GM23338 (cell line): Measurements from ENCODE around the gene ATRIP. TPM values are rescaled to one million over a fixed set of nuclear protein-coding genes. Genes with fewer than 3 reads are reported as not detected.

Source experiments
- ATAC-seq: fragments of 200-7000 bp; cut with Tn5 transposase; 3 replicates; pipeline ENCODE4 v1.9.1; 2020
- DNase-seq: peaks from one replicate; pipeline ENCODE4 v3.0.0-alpha.2; 2015; ENCODE audit warnings: low spot score
- H2AFZ ChIP-seq: fragments of 200-600 bp; sonication (generic); 2 replicates; pipeline ENCODE4 v1.8.0; 2016; ENCODE audit warnings: antibody characterized with exemption, mild to moderate bottlenecking, moderate library complexity
- H3F3A ChIP-seq: fragments of 200-600 bp; sonication (generic); replicated peaks from 2 replicates; pipeline ENCODE4 v1.8.0; 2017; ENCODE audit warnings: antibody characterized with exemption, mixed run types, low read depth
- H3K27ac ChIP-seq: fragments of 200-600 bp; sonication (generic); 2 replicates; pipeline ENCODE4 v1.6.1; 2016; ENCODE audit warnings: low read depth
- H3K27me3 ChIP-seq: fragments of 200-600 bp; sonication (generic); 2 replicates; pipeline ENCODE4 v1.8.0; 2016; ENCODE audit warnings: mild to moderate bottlenecking, mixed run types, moderate library complexity; ENCODE audit not compliant: insufficient read depth
- H3K36me3 ChIP-seq: fragments of 200-600 bp; sonication (generic); 2 replicates; pipeline ENCODE4 v1.8.0; 2016; ENCODE audit warnings: mild to moderate bottlenecking; ENCODE audit not compliant: insufficient read depth
- H3K4me1 ChIP-seq: fragments of 200-600 bp; sonication (generic); 2 replicates; pipeline ENCODE4 v1.8.0; 2016; ENCODE audit warnings: mild to moderate bottlenecking, moderate library complexity; ENCODE audit not compliant: insufficient read depth
- H3K4me2 ChIP-seq: fragments of 200-600 bp; sonication (generic); 2 replicates; pipeline ENCODE4 v1.7.1; 2017; ENCODE audit warnings: mixed run types
- H3K4me3 ChIP-seq: fragments of 200-600 bp; sonication (generic); 2 replicates; pipeline ENCODE4 v1.6.1; 2016; ENCODE audit warnings: mixed run types
- H3K79me2 ChIP-seq: fragments of 200-600 bp; sonication (generic); replicated peaks from 2 replicates; pipeline ENCODE4 v1.8.0; 2017; ENCODE audit warnings: mild to moderate bottlenecking; ENCODE audit not compliant: insufficient read depth
- H3K9me2 ChIP-seq: fragments of 200-600 bp; sonication (generic); 2 replicates; pipeline ENCODE4 v1.8.0; 2017; ENCODE audit not compliant: insufficient read depth
- H4K20me1 ChIP-seq: fragments of 200-600 bp; sonication (generic); replicated peaks from 2 replicates; pipeline ENCODE4 v1.8.0; 2017; ENCODE audit warnings: mild to moderate bottlenecking; ENCODE audit not compliant: insufficient read depth
- H3K27ac Mint-ChIP-seq: 2 replicates; pipeline ENCODE4 v1.8.0; 2020; ENCODE audit warnings: inconsistent platforms, mild to moderate bottlenecking, moderate library complexity, mixed read lengths
- H3K27me3 Mint-ChIP-seq: 3 replicates; pipeline ENCODE4 v1.8.0; 2022; ENCODE audit warnings: low read depth, mild to moderate bottlenecking, moderate library complexity, mixed read lengths, inconsistent platforms; ENCODE audit not compliant: insufficient read depth, poor library complexity
- H3K36me3 Mint-ChIP-seq: 3 replicates; pipeline ENCODE4 v1.8.0; 2021; ENCODE audit warnings: low read depth, mild to moderate bottlenecking, inconsistent platforms, moderate library complexity, mixed read lengths
- H3K4me1 Mint-ChIP-seq: 3 replicates; pipeline ENCODE4 v1.8.0; 2020; ENCODE audit warnings: mild to moderate bottlenecking, inconsistent platforms, mixed read lengths
- H3K4me3 Mint-ChIP-seq: 3 replicates; pipeline ENCODE4 v1.8.0; 2021; ENCODE audit warnings: moderate library complexity, mild to moderate bottlenecking, inconsistent platforms, mixed read lengths
- H3K9me3 Mint-ChIP-seq: 3 replicates; pipeline ENCODE4 v1.8.0; 2020; ENCODE audit warnings: moderate library complexity, mild to moderate bottlenecking, inconsistent platforms, mixed read lengths
- CREB1 ChIP-seq: fragments of 250-450 bp; sonication (Bioruptor Pico); IDR thresholded peaks from 2 replicates; pipeline ENCODE4 v1.5.0; 2020; ENCODE audit warnings: low read depth, mild to moderate bottlenecking, moderate library complexity
- EZH2 ChIP-seq: fragments of 200-600 bp; sonication (generic); IDR thresholded peaks from one replicate; pipeline ENCODE4 v1.8.0; 2017; ENCODE audit warnings: antibody characterized with exemption, mild to moderate bottlenecking, low read depth; ENCODE audit not compliant: unreplicated experiment
- EZH2phosphoT487 ChIP-seq: fragments of 200-600 bp; sonication (generic); IDR thresholded peaks from one replicate; pipeline ENCODE4 v1.8.1; 2018; ENCODE audit warnings: antibody characterized with exemption; ENCODE audit not compliant: unreplicated experiment
- JUNB ChIP-seq: IDR thresholded peaks from one replicate; pipeline ENCODE4 v1.6.1; 2016; ENCODE audit warnings: antibody characterized with exemption; ENCODE audit not compliant: unreplicated experiment
- NANOG ChIP-seq: IDR thresholded peaks from 2 replicates; pipeline ENCODE4 v1.6.1; 2016; ENCODE audit warnings: antibody characterized with exemption, borderline replicate concordance
- POLR2AphosphoS5 ChIP-seq: IDR thresholded peaks from 2 replicates; pipeline ENCODE4 v1.6.1; 2016; ENCODE audit warnings: antibody characterized with exemption, low read depth
- STAT1 ChIP-seq: IDR thresholded peaks from one replicate; pipeline ENCODE4 v1.6.1; 2016; ENCODE audit warnings: antibody characterized with exemption; ENCODE audit not compliant: unreplicated experiment
- ZNF114 ChIP-seq: fragments of 250-450 bp; sonication (Bioruptor Pico); IDR thresholded peaks from 2 replicates; pipeline ENCODE4 v1.5.0; 2020; ENCODE audit warnings: mild to moderate bottlenecking, moderate library complexity
- ZNF331 ChIP-seq: fragments of 250-450 bp; sonication (Bioruptor Pico); IDR thresholded peaks from 2 replicates; pipeline ENCODE4 v1.5.0; 2020; ENCODE audit warnings: low read depth, mild to moderate bottlenecking, moderate library complexity
- polyA plus RNA-seq: library from polyadenylated mRNA; unstranded; fragments of >200 nt; fragmentation: Nextera tagmentation; extraction: Ambion mirVana; gene quantifications from 2 replicates; pipeline ENCODE4 v1.2.1, GENCODE V29; 2016
- total RNA-seq: library from RNA; depleted of rRNA; stranded (reverse); fragments of >200 nt; shearing (Covaris generic); gene quantifications from 2 replicates; pipeline ENCODE4 v1.2.3, GENCODE V29; 2014
- TF ChIP-seq, protein P1 (sequence below): IDR thresholded peaks from one replicate; pipeline ENCODE4 v1.6.1; 2018; ENCODE audit warnings: antibody characterized with exemption; ENCODE audit not compliant: unreplicated experiment
- TF ChIP-seq, protein P2 (sequence below), 2 experiments: fragments of 200-600 bp in 1 of 2; sonication (generic) in 1 of 2; conservative IDR thresholded peaks; 2 replicates each; pipeline versions ENCODE4 v1.5.1 to v1.6.1; 2016 to 2017; ENCODE audit warnings: antibody characterized with exemption in 2 of 2, low read depth in 2 of 2, mild to moderate bottlenecking in 2 of 2, moderate library complexity in 1 of 2
- TF ChIP-seq, protein P3 (sequence below): fragments of 250-450 bp; sonication (Bioruptor Pico); IDR thresholded peaks from 2 replicates; pipeline ENCODE4 v1.5.0; 2020; ENCODE audit warnings: mild to moderate bottlenecking, moderate library complexity
- TF ChIP-seq, protein P4 (sequence below): IDR thresholded peaks from 2 replicates; pipeline ENCODE4 v1.6.1; 2016; ENCODE audit warnings: antibody characterized with exemption

ATRIP gene
- total and polyA plus RNA-seq, 2 experiments from 2014 or later: 5.8 to 17.3 TPM

DNA sequence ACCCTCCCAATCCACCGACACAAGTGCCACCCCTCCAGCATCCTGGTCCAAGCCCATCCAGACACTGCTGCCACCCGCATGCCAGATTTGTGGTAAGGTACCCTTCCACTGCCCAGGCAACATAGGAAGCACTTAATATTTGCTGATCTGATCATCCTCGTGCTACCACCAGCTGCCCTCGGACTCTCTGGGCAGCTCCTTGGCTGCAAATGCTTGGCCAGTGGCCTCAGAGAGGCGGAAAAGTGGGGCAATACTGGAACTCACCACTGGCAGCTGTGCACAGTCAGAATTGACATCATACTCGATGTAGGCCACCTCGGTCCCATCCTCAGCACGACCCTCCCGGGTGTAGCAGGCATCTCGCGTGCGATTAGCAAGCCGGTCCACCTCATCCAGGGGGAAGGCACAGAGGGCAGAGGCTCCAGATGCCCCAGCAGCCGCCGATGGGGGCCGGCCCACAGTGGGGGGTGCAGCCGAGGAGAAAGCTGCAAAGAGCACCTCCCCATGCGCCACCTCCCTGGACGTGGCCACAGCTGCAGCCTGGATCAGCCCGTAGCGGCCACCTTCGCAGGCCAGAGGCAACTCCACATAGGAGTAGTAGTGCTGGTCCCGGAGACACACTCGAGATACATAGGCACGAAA, 23.2 kb upstream of the ATRIP start:
- H3K79me2 ChIP-seq: peaks cover 61% of the 10 kb centered on the region
- H3K27me3 Mint-ChIP-seq: peaks cover 14% of the 10 kb centered on the region
- peaks cover 3% of the 10 kb centered on the region; the same call in 1 of the 3 replicates for H3K9me3 Mint-ChIP-seq
- peaks cover 37% of the 10 kb centered on the region for H3K4me1 Mint-ChIP-seq
- no peaks in the 10 kb centered on the region for H3K9me2 ChIP-seq
- no peaks in the 10 kb centered on the region for H3K27me3 ChIP-seq
- peaks cover 18% of the 10 kb centered on the region for H3K4me1 ChIP-seq
- ATAC-seq (no peak), DNase-seq (no peak)
- no peak overlapping the region for H3K27ac ChIP-seq
- H3K4me3 Mint-ChIP-seq: no peak overlapping the region; the same call in 2 of the 3 replicates
- no peaks in the 10 kb centered on the region; the same call in 1 of the 2 replicates for H3F3A ChIP-seq
- no peak overlapping the region for H3K4me3 ChIP-seq
- H2AFZ ChIP-seq: no peak overlapping the region
- H4K20me1 ChIP-seq: peaks cover 33% of the 10 kb centered on the region
- no peak for TF ChIP-seq ZNF114 (CRISPR knock-in tag)
- TF ChIP-seq, protein P1, sequence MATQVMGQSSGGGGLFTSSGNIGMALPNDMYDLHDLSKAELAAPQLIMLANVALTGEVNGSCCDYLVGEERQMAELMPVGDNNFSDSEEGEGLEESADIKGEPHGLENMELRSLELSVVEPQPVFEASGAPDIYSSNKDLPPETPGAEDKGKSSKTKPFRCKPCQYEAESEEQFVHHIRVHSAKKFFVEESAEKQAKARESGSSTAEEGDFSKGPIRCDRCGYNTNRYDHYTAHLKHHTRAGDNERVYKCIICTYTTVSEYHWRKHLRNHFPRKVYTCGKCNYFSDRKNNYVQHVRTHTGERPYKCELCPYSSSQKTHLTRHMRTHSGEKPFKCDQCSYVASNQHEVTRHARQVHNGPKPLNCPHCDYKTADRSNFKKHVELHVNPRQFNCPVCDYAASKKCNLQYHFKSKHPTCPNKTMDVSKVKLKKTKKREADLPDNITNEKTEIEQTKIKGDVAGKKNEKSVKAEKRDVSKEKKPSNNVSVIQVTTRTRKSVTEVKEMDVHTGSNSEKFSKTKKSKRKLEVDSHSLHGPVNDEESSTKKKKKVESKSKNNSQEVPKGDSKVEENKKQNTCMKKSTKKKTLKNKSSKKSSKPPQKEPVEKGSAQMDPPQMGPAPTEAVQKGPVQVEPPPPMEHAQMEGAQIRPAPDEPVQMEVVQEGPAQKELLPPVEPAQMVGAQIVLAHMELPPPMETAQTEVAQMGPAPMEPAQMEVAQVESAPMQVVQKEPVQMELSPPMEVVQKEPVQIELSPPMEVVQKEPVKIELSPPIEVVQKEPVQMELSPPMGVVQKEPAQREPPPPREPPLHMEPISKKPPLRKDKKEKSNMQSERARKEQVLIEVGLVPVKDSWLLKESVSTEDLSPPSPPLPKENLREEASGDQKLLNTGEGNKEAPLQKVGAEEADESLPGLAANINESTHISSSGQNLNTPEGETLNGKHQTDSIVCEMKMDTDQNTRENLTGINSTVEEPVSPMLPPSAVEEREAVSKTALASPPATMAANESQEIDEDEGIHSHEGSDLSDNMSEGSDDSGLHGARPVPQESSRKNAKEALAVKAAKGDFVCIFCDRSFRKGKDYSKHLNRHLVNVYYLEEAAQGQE: no peak
- TF ChIP-seq, protein P2, sequence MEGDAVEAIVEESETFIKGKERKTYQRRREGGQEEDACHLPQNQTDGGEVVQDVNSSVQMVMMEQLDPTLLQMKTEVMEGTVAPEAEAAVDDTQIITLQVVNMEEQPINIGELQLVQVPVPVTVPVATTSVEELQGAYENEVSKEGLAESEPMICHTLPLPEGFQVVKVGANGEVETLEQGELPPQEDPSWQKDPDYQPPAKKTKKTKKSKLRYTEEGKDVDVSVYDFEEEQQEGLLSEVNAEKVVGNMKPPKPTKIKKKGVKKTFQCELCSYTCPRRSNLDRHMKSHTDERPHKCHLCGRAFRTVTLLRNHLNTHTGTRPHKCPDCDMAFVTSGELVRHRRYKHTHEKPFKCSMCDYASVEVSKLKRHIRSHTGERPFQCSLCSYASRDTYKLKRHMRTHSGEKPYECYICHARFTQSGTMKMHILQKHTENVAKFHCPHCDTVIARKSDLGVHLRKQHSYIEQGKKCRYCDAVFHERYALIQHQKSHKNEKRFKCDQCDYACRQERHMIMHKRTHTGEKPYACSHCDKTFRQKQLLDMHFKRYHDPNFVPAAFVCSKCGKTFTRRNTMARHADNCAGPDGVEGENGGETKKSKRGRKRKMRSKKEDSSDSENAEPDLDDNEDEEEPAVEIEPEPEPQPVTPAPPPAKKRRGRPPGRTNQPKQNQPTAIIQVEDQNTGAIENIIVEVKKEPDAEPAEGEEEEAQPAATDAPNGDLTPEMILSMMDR (conservative IDR thresholded peaks at IDR 0.05; ENCODE audit: low read depth in 2 of 2): no peak
- TF ChIP-seq NANOG: no peak
- TF ChIP-seq STAT1: no peak
- TF ChIP-seq EZH2phosphoT487: no peak
- TF ChIP-seq, protein P3, sequence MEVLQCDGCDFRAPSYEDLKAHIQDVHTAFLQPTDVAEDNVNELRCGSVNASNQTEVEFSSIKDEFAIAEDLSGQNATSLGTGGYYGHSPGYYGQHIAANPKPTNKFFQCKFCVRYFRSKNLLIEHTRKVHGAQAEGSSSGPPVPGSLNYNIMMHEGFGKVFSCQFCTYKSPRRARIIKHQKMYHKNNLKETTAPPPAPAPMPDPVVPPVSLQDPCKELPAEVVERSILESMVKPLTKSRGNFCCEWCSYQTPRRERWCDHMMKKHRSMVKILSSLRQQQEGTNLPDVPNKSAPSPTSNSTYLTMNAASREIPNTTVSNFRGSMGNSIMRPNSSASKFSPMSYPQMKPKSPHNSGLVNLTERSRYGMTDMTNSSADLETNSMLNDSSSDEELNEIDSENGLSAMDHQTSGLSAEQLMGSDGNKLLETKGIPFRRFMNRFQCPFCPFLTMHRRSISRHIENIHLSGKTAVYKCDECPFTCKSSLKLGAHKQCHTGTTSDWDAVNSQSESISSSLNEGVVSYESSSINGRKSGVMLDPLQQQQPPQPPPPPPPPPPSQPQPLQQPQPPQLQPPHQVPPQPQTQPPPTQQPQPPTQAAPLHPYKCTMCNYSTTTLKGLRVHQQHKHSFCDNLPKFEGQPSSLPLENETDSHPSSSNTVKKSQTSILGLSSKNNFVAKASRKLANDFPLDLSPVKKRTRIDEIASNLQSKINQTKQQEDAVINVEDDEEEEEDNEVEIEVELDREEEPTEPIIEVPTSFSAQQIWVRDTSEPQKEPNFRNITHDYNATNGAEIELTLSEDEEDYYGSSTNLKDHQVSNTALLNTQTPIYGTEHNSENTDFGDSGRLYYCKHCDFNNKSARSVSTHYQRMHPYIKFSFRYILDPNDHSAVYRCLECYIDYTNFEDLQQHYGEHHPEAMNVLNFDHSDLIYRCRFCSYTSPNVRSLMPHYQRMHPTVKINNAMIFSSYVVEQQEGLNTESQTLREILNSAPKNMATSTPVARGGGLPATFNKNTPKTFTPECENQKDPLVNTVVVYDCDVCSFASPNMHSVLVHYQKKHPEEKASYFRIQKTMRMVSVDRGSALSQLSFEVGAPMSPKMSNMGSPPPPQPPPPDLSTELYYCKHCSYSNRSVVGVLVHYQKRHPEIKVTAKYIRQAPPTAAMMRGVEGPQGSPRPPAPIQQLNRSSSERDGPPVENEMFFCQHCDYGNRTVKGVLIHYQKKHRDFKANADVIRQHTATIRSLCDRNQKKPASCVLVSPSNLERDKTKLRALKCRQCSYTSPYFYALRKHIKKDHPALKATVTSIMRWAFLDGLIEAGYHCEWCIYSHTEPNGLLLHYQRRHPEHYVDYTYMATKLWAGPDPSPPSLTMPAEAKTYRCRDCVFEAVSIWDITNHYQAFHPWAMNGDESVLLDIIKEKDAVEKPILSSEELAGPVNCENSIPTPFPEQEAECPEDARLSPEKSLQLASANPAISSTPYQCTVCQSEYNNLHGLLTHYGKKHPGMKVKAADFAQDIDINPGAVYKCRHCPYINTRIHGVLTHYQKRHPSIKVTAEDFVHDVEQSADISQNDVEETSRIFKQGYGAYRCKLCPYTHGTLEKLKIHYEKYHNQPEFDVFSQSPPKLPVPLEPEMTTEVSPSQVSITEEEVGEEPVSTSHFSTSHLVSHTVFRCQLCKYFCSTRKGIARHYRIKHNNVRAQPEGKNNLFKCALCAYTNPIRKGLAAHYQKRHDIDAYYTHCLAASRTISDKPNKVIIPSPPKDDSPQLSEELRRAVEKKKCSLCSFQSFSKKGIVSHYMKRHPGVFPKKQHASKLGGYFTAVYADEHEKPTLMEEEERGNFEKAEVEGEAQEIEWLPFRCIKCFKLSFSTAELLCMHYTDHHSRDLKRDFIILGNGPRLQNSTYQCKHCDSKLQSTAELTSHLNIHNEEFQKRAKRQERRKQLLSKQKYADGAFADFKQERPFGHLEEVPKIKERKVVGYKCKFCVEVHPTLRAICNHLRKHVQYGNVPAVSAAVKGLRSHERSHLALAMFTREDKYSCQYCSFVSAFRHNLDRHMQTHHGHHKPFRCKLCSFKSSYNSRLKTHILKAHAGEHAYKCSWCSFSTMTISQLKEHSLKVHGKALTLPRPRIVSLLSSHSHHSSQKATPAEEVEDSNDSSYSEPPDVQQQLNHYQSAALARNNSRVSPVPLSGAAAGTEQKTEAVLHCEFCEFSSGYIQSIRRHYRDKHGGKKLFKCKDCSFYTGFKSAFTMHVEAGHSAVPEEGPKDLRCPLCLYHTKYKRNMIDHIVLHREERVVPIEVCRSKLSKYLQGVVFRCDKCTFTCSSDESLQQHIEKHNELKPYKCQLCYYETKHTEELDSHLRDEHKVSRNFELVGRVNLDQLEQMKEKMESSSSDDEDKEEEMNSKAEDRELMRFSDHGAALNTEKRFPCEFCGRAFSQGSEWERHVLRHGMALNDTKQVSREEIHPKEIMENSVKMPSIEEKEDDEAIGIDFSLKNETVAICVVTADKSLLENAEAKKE (CRISPR knock-in tag): no peak
- TF ChIP-seq EZH2: no peak
- TF ChIP-seq JUNB: no peak
- TF ChIP-seq POLR2AphosphoS5: no peak
- no peak for TF ChIP-seq ZNF331 (CRISPR knock-in tag)
- no peak for TF ChIP-seq CREB1 (CRISPR knock-in tag)
- TF ChIP-seq, protein P4, sequence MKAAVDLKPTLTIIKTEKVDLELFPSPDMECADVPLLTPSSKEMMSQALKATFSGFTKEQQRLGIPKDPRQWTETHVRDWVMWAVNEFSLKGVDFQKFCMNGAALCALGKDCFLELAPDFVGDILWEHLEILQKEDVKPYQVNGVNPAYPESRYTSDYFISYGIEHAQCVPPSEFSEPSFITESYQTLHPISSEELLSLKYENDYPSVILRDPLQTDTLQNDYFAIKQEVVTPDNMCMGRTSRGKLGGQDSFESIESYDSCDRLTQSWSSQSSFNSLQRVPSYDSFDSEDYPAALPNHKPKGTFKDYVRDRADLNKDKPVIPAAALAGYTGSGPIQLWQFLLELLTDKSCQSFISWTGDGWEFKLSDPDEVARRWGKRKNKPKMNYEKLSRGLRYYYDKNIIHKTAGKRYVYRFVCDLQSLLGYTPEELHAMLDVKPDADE: no peak
- H3K4me2 ChIP-seq: no peak overlapping the region
- H3K36me3 ChIP-seq: no peaks in the 10 kb centered on the region; the same call in 1 of the 2 replicates
- peaks cover 47% of the 10 kb centered on the region for H3K36me3 Mint-ChIP-seq
- H3K27ac Mint-ChIP-seq: no peak overlapping the region; the same call in 1 of the 2 replicates
